Renal pelvis (tissue), 12 donors: ENCODE data around the gene GATB. TPM values are rescaled to one million over a fixed set of nuclear protein-coding genes. Genes with fewer than 3 reads are reported as not detected.

Source experiments
- DNase-seq: peaks from one replicate; pipeline ENCODE4 v3.0.0-alpha.2; 2013
- long read RNA-seq, 16 experiments: transcript quantifications; one replicate each; lab custom pipeline, GENCODE V29; 2026
- polyA plus RNA-seq, 3 donors: library from polyadenylated mRNA; unstranded; fragments of 120-200 nt; gene quantifications; one replicate each; pipeline ENCODE4 v1.2.1, GENCODE V29; 2013; ENCODE audit not compliant: insufficient read length in 3 of 3

Gene GATB, protein sequence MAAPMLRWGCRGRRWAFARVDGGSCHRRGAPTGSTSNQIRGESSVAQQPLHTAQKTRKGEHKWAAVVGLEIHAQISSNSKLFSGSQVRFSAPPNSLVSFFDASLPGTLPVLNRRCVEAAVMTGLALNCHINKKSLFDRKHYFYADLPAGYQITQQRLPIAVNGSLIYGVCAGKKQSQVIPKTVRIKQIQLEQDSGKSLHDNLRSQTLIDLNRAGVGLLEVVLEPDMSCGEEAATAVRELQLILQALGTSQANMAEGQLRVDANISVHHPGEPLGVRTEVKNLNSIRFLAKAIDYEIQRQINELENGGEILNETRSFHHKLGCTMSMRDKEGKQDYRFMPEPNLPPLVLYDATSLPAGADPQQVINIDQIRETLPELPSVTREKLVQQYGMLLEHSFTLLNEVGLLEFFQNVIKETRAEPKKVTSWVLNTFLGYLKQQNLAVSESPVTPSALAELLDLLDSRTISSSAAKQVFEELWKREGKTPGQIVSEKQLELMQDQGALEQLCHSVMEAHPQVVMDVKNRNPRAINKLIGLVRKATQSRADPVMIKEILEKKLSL
- polyA plus RNA-seq, result 10 to 100 TPM; 32.3 to 37.8 (median 34.6) TPM
- long read RNA-seq, donor 1, transcript GATB-201 (13 exons, 2,385 nt), result major isoform, 5 of 5 reads
- long read RNA-seq, donor 1, partial matches to known transcripts, result 0 of 5 reads
- long read RNA-seq, donor 1, other reads (novel, unspliced or antisense), result 0 of 5 reads
- long read RNA-seq, donor 2, transcript GATB-201 (13 exons, 2,385 nt), result major isoform, 10 of 11 reads
- long read RNA-seq, donor 2, partial matches to known transcripts, result 0 of 11 reads
- long read RNA-seq, donor 2, other reads (novel, unspliced or antisense), result 0 of 11 reads
- long read RNA-seq, donor 3, transcript GATB-201 (13 exons, 2,385 nt), result major isoform, 6 of 11 reads
- long read RNA-seq, donor 3, partial matches to known transcripts, result 5 of 11 reads
- long read RNA-seq, donor 3, other reads (novel, unspliced or antisense), result 0 of 11 reads
- long read RNA-seq, donor 4, transcript GATB-201 (13 exons, 2,385 nt), result major isoform, 9 of 11 reads
- long read RNA-seq, donor 4, partial matches to known transcripts, result 0 of 11 reads
- long read RNA-seq, donor 4, other reads (novel, unspliced or antisense), result 0 of 11 reads
- long read RNA-seq, donor 5, partial matches to known transcripts, result 0 of 5 reads
- long read RNA-seq, donor 5, other reads (novel, unspliced or antisense), result 0 of 5 reads
- long read RNA-seq, donor 6, transcript GATB-201 (13 exons, 2,385 nt), result major isoform, 12 of 12 reads
- long read RNA-seq, donor 6, partial matches to known transcripts, result 0 of 12 reads
- long read RNA-seq, donor 6, other reads (novel, unspliced or antisense), result 0 of 12 reads
- long read RNA-seq, donor 7, transcript GATB-201 (13 exons, 2,385 nt), result major isoform, 5 of 6 reads
- long read RNA-seq, donor 7, partial matches to known transcripts, result 0 of 6 reads
- long read RNA-seq, donor 7, other reads (novel, unspliced or antisense), result 0 of 6 reads
- long read RNA-seq, donor 8, partial matches to known transcripts, result 0 of 2 reads
- long read RNA-seq, donor 8, other reads (novel, unspliced or antisense), result 0 of 2 reads
- long read RNA-seq, donor 9, transcript GATB-201 (13 exons, 2,385 nt), result major isoform, 13 of 15 reads
- long read RNA-seq, donor 9, partial matches to known transcripts, result 0 of 15 reads
- long read RNA-seq, donor 9, other reads (novel, unspliced or antisense), result 0 of 15 reads
- long read RNA-seq, donor 10, transcript GATB-201 (13 exons, 2,385 nt), result major isoform, 6 of 12 reads
- long read RNA-seq, donor 10, partial matches to known transcripts, result 6 of 12 reads
- long read RNA-seq, donor 10, other reads (novel, unspliced or antisense), result 0 of 12 reads
- long read RNA-seq, donor 11, partial matches to known transcripts, result 0 of 3 reads
- long read RNA-seq, donor 11, other reads (novel, unspliced or antisense), result 0 of 3 reads
- long read RNA-seq, donor 12, transcript GATB-201 (13 exons, 2,385 nt), result major isoform, 9 of 10 reads
- long read RNA-seq, donor 12, partial matches to known transcripts, result 0 of 10 reads
- long read RNA-seq, donor 12, other reads (novel, unspliced or antisense), result 0 of 10 reads
- long read RNA-seq, donor 13, partial matches to known transcripts, result 9 of 11 reads
- long read RNA-seq, donor 13, other reads (novel, unspliced or antisense), result 0 of 11 reads
- long read RNA-seq, donor 14, transcript GATB-201 (13 exons, 2,385 nt), result major isoform, 10 of 17 reads
- long read RNA-seq, donor 14, partial matches to known transcripts, result 5 of 17 reads
- long read RNA-seq, donor 14, other reads (novel, unspliced or antisense), result 0 of 17 reads
- long read RNA-seq, donor 15, transcript GATB-201 (13 exons, 2,385 nt), result major isoform, 7 of 7 reads
- long read RNA-seq, donor 15, partial matches to known transcripts, result 0 of 7 reads
- long read RNA-seq, donor 15, other reads (novel, unspliced or antisense), result 0 of 7 reads
- long read RNA-seq, donor 16, transcript GATB-201 (13 exons, 2,385 nt), result major isoform, 10 of 12 reads
- long read RNA-seq, donor 16, partial matches to known transcripts, result 0 of 12 reads
- long read RNA-seq, donor 16, other reads (novel, unspliced or antisense), result 0 of 12 reads

DNA sequence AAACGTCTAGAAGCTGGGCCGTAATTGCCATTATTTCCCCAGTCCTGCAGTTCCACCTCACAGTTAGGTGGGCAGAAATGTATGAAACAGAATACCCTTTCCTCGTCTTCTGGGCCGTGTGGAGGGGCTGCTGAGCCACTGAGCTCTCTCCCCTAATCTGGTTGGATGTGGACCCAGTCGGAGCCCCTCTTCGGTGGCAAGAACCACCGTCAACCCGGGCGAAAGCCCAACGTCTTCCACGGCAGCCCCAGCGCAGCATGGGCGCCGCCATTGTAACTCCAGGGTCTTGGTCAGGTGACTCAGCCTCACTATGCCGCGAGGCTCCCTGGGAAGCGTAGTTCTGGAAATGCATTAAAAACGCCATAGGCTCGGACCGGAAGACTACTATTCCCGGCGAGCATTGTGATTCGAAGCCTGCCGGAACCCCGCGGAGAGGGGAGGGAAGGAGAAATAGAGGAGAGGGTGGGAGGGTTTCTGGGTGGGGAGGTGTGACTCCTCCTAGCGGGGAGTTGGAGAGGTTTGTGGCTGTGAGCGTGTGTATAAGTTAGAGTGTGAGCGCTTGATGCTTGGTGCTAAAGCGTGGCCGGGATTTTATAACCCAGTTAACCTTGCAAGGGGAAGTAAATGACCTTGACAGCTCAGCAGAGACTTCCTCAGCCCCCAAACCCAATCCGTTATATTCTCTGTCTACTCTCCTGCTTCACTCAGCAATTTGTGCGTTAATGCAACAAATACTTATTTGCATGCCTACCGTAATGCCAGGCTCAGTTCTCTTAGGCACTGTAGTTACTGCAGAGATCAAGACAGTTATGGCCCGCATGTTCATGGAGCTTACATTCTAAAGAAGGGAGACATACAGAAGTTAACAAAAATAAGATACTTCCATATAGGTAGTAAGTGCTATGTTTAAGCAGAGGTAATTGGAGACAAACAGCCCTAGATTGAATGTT, at the start of gene GATB:
Gene GATB, minus strand, starts transcription at position 296 of the 950 bp plus-strand sequence. Its CDS starts 25 bp downstream, at position 271.
- DNase-seq, result peak; percentile 98

- DNase-seq, result no peak
Measured at GRCh38 chr4:151810476-151810875, 49.7 kb upstream of the GATB start.

- no peak for DNase-seq
Measured at GRCh38 chr4:151809716-151810115, 48.9 kb upstream of the GATB start.

DNA sequence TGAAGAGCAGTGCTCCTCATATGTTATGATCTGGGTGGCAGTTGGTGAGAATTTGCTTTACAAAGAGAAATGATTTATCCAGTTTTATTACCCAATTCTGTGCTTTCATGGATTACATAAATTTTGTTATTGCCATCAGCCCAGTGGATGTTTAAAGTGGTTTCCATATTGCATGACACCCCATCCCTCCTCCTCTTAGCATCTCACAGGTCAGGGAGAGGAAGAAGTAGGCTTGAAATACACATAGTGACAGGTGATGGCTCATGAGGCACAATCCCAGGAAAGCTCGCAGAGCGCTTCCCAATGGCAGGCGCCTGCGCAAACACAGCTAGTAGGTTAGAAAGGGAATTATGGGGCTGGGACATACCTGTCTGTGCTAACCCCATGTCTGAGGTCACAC, 47.7 kb upstream of the GATB start:
- DNase-seq, result no peak

GRCh38 chr4:151808120-151808529, 47.3 kb upstream of the GATB start:
- no peak for DNase-seq

DNA sequence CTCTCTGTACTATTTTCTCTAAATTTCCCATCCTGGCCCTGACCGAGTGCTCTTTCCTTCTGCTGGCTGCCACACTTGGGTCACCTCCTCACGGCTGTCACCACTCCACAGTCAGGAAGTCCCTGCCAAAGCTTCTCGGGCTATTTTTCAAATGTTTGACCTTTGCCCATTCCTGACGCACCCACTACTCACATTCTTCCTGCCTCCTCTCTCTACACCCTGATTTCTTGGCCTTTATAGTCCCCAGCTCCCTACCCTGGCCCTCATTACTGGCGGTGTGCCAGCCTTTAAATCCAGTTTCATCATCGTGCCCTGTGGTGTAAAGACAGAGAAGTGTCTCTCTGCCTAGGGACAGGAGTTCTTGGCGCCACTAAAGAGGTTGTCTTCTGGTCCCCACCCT, 46.4 kb upstream of the GATB start:
- no peak for DNase-seq

DNA sequence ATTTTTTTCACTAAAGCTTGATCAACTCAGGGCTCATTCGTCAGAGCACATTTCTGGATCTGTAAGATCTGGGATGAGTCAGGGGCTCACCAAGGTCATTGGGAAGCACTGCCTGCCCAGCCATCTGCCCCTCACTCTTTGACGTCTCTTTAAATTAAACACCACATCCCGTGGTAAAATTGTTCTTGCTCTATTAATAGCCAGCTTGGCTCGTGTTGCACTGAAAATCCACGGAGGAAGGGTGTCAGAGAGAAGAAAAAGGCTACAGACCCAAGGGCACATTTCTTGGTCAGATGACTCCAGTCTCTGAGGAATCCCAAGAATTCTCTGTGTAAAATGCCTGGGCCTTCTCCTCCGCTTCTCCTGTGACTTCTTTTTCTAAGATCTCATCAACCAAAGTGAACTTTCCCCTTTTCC, 45.7 kb upstream of the GATB start:
- no peak for DNase-seq

- DNase-seq, result no peak
Measured at GRCh38 chr4:151804821-151805220, 44.0 kb upstream of the GATB start.

GRCh38 chr4:151804086-151804630, 43.4 kb upstream of the GATB start:
- DNase-seq, result no peak

DNA sequence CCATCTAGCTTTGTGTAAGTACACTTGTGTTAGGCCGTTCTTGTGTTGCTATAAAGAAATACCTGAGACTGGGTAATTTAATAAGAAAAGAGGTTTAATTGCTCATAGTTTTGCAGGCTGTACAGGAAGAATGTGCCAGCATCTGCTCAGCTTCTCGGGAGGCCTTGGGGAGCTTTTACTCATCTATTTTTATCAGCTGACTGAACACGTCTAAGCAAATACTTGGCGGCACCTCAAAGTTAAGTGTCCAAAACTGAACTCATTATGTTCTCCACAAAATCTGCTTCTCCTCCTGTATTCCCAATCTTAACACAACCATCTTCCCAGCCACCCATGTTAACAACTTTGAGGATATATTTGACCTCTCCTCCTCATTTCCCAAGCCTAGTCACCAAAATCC, 42.4 kb upstream of the GATB start:
- DNase-seq, result no peak

GRCh38 chr4:151801547-151802516, 41.0 kb upstream of the GATB start:
- DNase-seq, result no peak

DNA sequence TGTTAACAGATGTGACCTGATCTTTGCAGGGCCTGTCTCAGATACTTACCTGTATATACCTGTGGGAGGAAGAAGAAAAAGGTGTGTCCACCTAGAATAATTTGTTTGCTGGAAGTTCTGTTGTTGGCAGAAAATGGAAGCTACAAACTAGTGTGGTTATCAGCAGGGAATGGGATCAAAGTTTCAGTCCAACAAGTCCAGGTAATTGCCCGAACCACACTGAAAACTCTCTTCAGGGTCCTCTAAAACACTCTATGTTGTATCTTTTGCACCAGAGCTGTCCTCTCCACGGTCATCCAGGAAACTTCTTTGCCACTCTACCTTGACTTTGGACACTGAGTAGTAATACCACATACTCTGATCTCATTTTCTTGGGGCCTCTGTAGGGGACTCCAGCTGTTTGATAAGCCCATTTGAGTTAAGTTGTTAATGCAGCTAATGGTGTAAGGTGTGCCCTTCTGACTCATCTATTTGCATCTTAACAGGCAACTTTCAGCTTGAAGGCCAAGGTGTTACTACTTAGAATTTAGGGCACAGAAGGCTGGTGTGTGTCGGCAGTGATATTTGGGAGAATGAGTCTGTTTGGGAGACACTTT, 38.7 kb upstream of the GATB start:
- no peak for DNase-seq

DNA sequence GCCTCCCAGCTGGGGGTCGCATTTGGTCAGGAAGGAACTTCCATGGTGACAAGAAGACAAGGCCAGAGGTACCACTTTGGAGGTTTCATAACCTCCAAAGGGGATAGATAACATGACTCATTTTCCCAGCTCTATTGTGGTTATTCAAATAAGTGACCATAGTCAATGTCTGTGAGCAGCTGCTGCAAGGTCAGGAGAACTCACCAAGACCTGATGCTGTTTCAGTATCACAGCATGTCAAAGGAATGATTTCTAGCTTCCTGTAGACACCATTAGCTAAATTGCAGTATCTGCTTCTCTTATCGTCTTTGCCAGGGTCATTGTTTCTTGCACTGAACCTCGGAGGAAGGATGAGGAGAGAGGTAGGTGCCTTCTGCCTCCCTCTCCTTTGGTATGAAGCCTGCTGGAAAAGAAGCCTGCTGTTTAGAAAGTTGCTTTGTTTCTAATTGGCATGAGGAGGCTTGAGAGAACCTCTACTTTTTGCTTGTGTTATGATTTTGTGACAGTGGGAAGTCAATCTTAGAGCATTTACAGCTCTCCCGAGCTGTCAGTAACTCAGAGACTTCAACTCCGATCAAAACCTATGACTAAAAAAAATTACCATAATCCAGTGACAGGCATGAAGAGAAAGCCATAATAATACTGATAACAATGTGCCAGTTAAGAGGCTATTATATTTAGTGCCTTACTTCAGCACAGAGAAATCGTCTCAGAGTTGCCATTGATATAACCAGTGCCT, 38.0 kb upstream of the GATB start:
- no peak for DNase-seq

GRCh38 chr4:151797853-151798252, 37.0 kb upstream of the GATB start:
- DNase-seq, result no peak

DNA sequence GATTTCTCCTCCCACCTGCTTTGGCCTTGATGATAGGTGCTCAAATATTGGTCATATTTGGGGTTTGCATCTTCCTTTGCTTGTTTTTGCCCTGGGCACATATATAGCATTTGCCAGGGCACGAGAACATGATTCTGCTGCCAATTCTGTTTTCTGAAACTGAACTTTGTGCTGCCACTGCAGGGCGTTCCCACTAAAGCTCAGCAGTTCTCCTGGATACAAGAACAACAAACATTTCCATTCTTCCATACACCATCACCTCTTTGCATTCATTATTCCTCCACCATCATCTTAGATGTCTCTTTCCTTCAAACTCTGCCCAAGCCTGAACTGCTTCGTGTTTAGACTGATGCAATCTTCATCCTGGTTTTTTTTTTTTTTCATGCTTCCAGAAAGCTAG, 36.3 kb upstream of the GATB start:
- no peak for DNase-seq
